Activated CD8-positive, alpha-beta memory T cell treated with anti-CD3 and anti-CD28 coated beads, Interleukin-2, amount 10 ng/mL, durations not matched to agents 7 days and 5 days (primary cell): ENCODE results near the gene ADCY10. TPM values are rescaled to one million over a fixed set of nuclear protein-coding genes. Genes with fewer than 3 reads are reported as not detected.
"Not testable (repeated sequence)": the region's sequence is repeated elsewhere in the genome, so short reads cannot be mapped to it uniquely, and the experiment has no call there.

Experiments used
- ATAC-seq: fragments of 150-1000 bp; cut with Tn5 transposase; one replicate; pipeline ENCODE4 v1.10.0; 2021; ENCODE audit warnings: moderate library complexity
- CTCF ChIA-PET: fragments of 350-600 bp; sonication (Branson Sonifier 250); formaldehyde crosslinking; loops from one replicate; lab custom pipeline; 2021; ENCODE audit warnings: antibody characterized with exemption; lab: Charles Lee
- DNase-seq: peaks from one replicate; pipeline ENCODE4 v3.0.0-alpha.2; 2020
- H3K27ac Mint-ChIP-seq: one replicate; pipeline ENCODE4 v1.8.0; 2021; ENCODE audit warnings: mild to moderate bottlenecking, mixed read lengths
- H3K27me3 Mint-ChIP-seq: one replicate; pipeline ENCODE4 v1.8.0; 2021; ENCODE audit warnings: mixed read lengths
- H3K36me3 Mint-ChIP-seq: one replicate; pipeline ENCODE4 v1.8.0; 2021; ENCODE audit warnings: mild to moderate bottlenecking, mixed read lengths
- H3K4me1 Mint-ChIP-seq: one replicate; pipeline ENCODE4 v1.8.0; 2021; ENCODE audit warnings: mixed read lengths
- H3K4me3 Mint-ChIP-seq: one replicate; pipeline ENCODE4 v1.8.0; 2021; ENCODE audit warnings: mild to moderate bottlenecking, moderate library complexity, mixed read lengths
- H3K9me3 Mint-ChIP-seq: one replicate; pipeline ENCODE4 v1.8.0; 2022; ENCODE audit warnings: low read depth, mixed read lengths
- total RNA-seq, 2 experiments: library from RNA; stranded (reverse); gene quantifications; one replicate each; pipeline ENCODE4 v1.2.3, GENCODE V29; 2021

The ADCY10 gene
- total RNA-seq, 2 experiments from 2014 or later = 0.07 to 0.32 TPM

GRCh38 chr1:167898578-167899222 lies 15.2 kb downstream of the ADCY10 start:
- DNase-seq (no peak), ATAC-seq (no peak)
- Mint-ChIP-seq H3K9me3 (no peaks in the 10 kb centered on the region), H3K27me3 (no peaks in the 10 kb centered on the region), H3K4me1 (no peaks in the 10 kb centered on the region), H3K4me3 (no peak overlapping the region), H3K27ac (no peak overlapping the region), H3K36me3 (no peaks in the 10 kb centered on the region)
- CTCF ChIA-PET = no interaction called here

DNA sequence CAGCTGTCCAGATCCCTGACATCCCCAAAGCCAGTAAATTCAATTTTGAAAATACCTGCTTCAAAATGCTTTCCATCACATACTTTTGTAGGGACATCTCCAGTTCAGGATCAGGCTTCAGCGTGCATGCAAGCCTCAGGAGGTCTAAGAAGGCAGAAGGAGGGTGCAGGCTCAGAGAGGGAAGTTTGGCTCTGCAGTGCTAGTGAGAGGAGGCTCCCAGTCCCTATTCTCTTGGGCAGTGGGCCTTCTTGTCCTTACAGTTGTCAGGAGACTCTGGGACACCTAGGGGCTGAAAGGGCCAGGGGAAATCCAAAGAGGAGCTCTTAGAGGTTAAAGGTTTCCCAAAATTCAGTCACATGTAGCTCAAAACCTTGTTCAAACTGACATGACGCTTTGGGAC lies 20.1 kb downstream of the ADCY10 start:
- Mint-ChIP-seq H3K4me3 (no peak overlapping the region), H3K27ac (no peak overlapping the region), H3K4me1 (no peaks in the 10 kb centered on the region), H3K9me3 (no peaks in the 10 kb centered on the region), H3K36me3 (no peaks in the 10 kb centered on the region), H3K27me3 (peaks cover 6% of the 10 kb centered on the region)
- CTCF ChIA-PET = no interaction called here
- DNase-seq = no peak
- no peak for ATAC-seq

DNA sequence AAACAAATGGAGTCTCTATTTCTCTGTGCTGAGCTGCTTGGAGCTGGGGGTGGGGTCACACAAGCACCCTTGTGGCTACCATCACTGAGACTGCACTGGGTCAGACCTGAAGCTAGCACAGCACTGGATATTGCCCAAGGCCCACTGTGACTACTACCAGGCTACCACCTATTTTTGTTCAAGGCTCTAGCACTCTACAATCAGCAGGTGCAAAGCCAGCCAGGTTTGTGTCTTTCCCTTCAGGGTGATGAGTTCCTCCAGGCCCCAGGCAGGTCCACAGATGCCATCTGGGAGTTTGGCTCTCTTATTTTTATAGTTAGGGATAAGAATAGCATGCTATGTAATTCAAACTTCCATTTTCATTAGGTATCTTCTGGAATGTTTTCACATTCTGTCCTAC lies 23.5 kb downstream of the ADCY10 start:
- no peak for DNase-seq
- Mint-ChIP-seq H3K27ac (no peak overlapping the region), H3K4me1 (no peaks in the 10 kb centered on the region), H3K27me3 (peaks cover 6% of the 10 kb centered on the region), H3K4me3 (no peak overlapping the region), H3K36me3 (no peaks in the 10 kb centered on the region), H3K9me3 (peaks cover 2% of the 10 kb centered on the region)
- no peak for ATAC-seq
- CTCF ChIA-PET = no interaction called here

DNA sequence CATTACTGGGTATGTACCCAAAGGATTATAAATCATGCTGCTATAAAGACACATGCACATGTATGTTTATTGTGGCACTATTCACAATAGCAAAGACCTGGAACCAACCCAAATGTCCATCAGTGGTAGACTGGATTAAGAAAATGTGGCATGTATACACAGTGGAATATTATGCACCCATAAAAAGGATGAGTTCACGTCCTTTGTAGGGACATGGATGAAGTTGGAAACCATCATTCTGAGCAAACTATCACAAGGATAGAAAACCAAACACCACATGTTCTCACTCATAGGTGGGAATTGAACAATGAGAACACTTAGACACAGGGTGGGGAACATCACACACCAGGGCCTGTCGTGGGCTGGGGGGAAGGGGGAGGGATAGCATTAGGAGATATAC lies 26.7 kb downstream of the ADCY10 start:
- H3K9me3 Mint-ChIP-seq = not testable (repeated sequence)

DNA sequence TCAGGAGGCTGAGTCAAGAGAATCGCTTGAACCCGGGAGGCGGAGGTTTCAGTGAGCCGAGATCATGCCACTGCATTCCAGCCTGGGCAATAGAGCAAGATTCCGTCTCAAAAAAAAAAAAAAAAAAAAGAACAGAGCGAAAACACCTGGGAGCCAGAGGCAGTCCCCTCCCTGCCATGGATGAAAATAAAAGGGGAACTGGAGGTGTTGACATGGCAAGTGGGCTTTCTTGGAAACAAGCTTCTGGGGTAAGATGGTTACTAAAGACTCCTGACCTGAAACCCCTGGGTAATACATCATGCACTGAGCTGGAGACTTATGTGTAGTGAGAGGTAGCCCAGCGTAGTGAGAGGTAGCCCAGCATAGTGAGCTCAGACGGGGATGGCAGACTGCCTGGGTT lies 31.6 kb downstream of the ADCY10 start:
- Mint-ChIP-seq H3K27ac (no peak overlapping the region), H3K36me3 (no peaks in the 10 kb centered on the region), H3K27me3 (peaks cover 4% of the 10 kb centered on the region), H3K4me3 (no peak overlapping the region), H3K9me3 (no peaks in the 10 kb centered on the region), H3K4me1 (no peaks in the 10 kb centered on the region)
- ATAC-seq (no peak), DNase-seq (no peak)
- CTCF ChIA-PET = no interaction called here

More for the DNA sequence above, 26.7 kb downstream of the ADCY10 start:
- H3K4me1 Mint-ChIP-seq, ATAC-seq, CTCF ChIA-PET, H3K27ac Mint-ChIP-seq, H3K36me3 Mint-ChIP-seq, H3K27me3 Mint-ChIP-seq, H3K4me3 Mint-ChIP-seq, DNase-seq: not testable (repeated sequence)

DNA sequence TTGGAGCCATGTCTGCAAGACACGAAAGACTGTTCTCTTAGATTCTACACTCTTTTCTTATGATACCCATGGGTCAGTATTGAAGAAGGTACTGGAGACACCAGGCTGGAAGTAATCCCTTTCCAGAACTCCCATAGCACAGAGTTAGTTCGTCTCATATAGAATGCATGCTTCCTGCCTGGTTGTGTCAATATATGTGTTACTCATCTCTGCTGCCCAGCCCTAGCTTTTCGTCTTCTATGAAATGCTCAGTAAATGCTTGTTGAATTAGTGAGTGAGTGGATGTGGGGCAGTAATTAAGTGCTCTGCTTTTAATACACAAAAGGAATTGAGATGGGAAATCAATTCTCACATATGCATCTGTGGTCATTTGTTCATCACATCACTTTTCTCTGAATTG lies 32.1 kb downstream of the ADCY10 start:
- CTCF ChIA-PET = no interaction called here
- no peaks in the 10 kb centered on the region for H3K4me1 Mint-ChIP-seq
- H3K27ac Mint-ChIP-seq = no peak overlapping the region

GRCh38 chr1:167881069-167881468 lies 32.9 kb downstream of the ADCY10 start:
- CTCF ChIA-PET = no interaction called here
- ATAC-seq (no peak), DNase-seq (no peak)
- Mint-ChIP-seq H3K4me1 (no peaks in the 10 kb centered on the region), H3K36me3 (no peaks in the 10 kb centered on the region), H3K27me3 (peaks cover 4% of the 10 kb centered on the region), H3K9me3 (no peaks in the 10 kb centered on the region), H3K27ac (no peak overlapping the region), H3K4me3 (no peak overlapping the region)

More for the DNA sequence above, 32.1 kb downstream of the ADCY10 start:
- H3K36me3 Mint-ChIP-seq = no peaks in the 10 kb centered on the region
- no peak overlapping the region for H3K4me3 Mint-ChIP-seq
- ATAC-seq (no peak), DNase-seq (no peak)
- H3K9me3 Mint-ChIP-seq = no peaks in the 10 kb centered on the region
- H3K27me3 Mint-ChIP-seq = peaks cover 4% of the 10 kb centered on the region

GRCh38 chr1:167880580-167881021 lies 33.3 kb downstream of the ADCY10 start:
- Mint-ChIP-seq H3K4me1 (no peaks in the 10 kb centered on the region), H3K27ac (no peak overlapping the region), H3K4me3 (no peak overlapping the region), H3K9me3 (no peaks in the 10 kb centered on the region), H3K27me3 (peaks cover 4% of the 10 kb centered on the region), H3K36me3 (no peaks in the 10 kb centered on the region)
- DNase-seq = no peak
- CTCF ChIA-PET = interaction anchor here (0.5 kb wide), 1 partner anchor 925 kb away, joined by 3 read pairs; no protein-coding TSS in a partner anchor
- ATAC-seq = no peak

DNA sequence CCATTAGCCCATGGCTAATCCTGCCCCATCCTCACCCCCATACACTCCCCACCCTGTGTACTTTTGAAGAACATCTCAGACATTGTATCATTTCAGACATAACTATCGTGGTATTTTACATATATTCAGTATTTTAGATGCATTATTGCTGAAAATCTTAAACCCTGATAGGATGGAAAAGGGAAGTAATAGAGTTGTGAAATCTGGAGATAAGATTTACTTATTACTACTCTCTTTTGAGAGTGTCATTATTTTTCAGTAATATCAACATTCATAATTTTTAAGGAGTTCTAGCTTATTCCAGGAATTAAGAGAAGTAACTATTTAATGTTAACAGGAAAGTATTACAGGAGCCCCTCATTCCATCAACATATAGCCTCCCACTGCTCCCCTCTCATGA lies 34.4 kb downstream of the ADCY10 start:
- Mint-ChIP-seq H3K27me3 (no peaks in the 10 kb centered on the region), H3K4me1 (no peaks in the 10 kb centered on the region), H3K36me3 (no peaks in the 10 kb centered on the region), H3K27ac (no peak overlapping the region), H3K9me3 (no peaks in the 10 kb centered on the region), H3K4me3 (no peak overlapping the region)
- DNase-seq = no peak
- no peak for ATAC-seq
- CTCF ChIA-PET = no interaction called here

- CTCF ChIA-PET = no interaction called here
- H3K9me3 Mint-ChIP-seq = no peaks in the 10 kb centered on the region
Measured at GRCh38 chr1:167878372-167879160, 35.4 kb downstream of the ADCY10 start.

GRCh38 chr1:167876597-167877175 lies 37.2 kb downstream of the ADCY10 start:
- Mint-ChIP-seq H3K36me3 (no peaks in the 10 kb centered on the region), H3K4me1 (no peaks in the 10 kb centered on the region), H3K27me3 (no peaks in the 10 kb centered on the region), H3K9me3 (no peaks in the 10 kb centered on the region), H3K4me3 (no peak overlapping the region), H3K27ac (no peak overlapping the region)
- ATAC-seq (no peak), DNase-seq (no peak)
- CTCF ChIA-PET = no interaction called here

More at GRCh38 chr1:167878372-167879160, 35.4 kb downstream of the ADCY10 start:
- Mint-ChIP-seq H3K4me1 (no peaks in the 10 kb centered on the region), H3K4me3 (no peak overlapping the region), H3K27me3 (no peaks in the 10 kb centered on the region), H3K27ac (no peak overlapping the region), H3K36me3 (no peaks in the 10 kb centered on the region)
- DNase-seq = no peak
- ATAC-seq = no peak

- H3K4me1 Mint-ChIP-seq = no peaks in the 10 kb centered on the region
- CTCF ChIA-PET = interaction anchor here (0.7 to 2.0 kb wide), 2 partner anchors 211 to 215 kb away, joined by 3 to 6 read pairs; no protein-coding TSS in a partner anchor
- no peak overlapping the region for H3K4me3 Mint-ChIP-seq
- no peaks in the 10 kb centered on the region for H3K36me3 Mint-ChIP-seq
- ATAC-seq (no peak), DNase-seq (no peak)
- no peaks in the 10 kb centered on the region for H3K9me3 Mint-ChIP-seq
- H3K27ac Mint-ChIP-seq = no peak overlapping the region
- no peaks in the 10 kb centered on the region for H3K27me3 Mint-ChIP-seq
Measured at GRCh38 chr1:167871331-167871730, 42.6 kb downstream of the ADCY10 start.

GRCh38 chr1:167869157-167870001 lies 44.6 kb downstream of the ADCY10 start:
- H3K4me1 Mint-ChIP-seq, H3K27me3 Mint-ChIP-seq, CTCF ChIA-PET, H3K36me3 Mint-ChIP-seq, ATAC-seq, DNase-seq, H3K9me3 Mint-ChIP-seq, H3K4me3 Mint-ChIP-seq, H3K27ac Mint-ChIP-seq: not testable (repeated sequence)
